Neuron (in vitro differentiated cells): Measurements from ENCODE around the gene ZC3H18.
"Not testable (repeated sequence)": the region's sequence is repeated elsewhere in the genome, so short reads cannot be mapped to it uniquely, and the experiment has no call there.

Experiments
- H2AFZ ChIP-seq: one replicate; pipeline ENCODE4 v1.6.1; 2013; ENCODE audit warnings: low read depth, mild to moderate bottlenecking, inconsistent platforms, low read length, moderate library complexity
- H3K27me3 ChIP-seq: one replicate; pipeline ENCODE4 v1.6.1; 2013; ENCODE audit warnings: low read length; ENCODE audit not compliant: insufficient read depth
- H3K36me3 ChIP-seq: one replicate; pipeline ENCODE4 v1.6.1; 2013; ENCODE audit warnings: low read length; ENCODE audit not compliant: insufficient read depth
- H3K4me1 ChIP-seq: one replicate; pipeline ENCODE4 v1.6.1; 2013; ENCODE audit warnings: low read length; ENCODE audit not compliant: insufficient read depth
- H3K4me3 ChIP-seq: 2 replicates; pipeline ENCODE4 v1.5.1; 2013; ENCODE audit warnings: mild to moderate bottlenecking, low read length, moderate library complexity
- H3K9me3 ChIP-seq: one replicate; pipeline ENCODE4 v1.6.1; 2013; ENCODE audit warnings: low read length

ZC3H18 gene

GRCh38 chr16:88665570-88665969 lies 95.4 kb downstream of the ZC3H18 start:
- Histone ChIP-seq H3K9me3 (no peaks in the 10 kb centered on the region), H3K4me3 (no peak overlapping the region), H2AFZ (no peak overlapping the region), H3K36me3 (peaks cover 10% of the 10 kb centered on the region), H3K4me1 (peaks cover 11% of the 10 kb centered on the region), H3K27me3 (no peaks in the 10 kb centered on the region)

- Histone ChIP-seq H2AFZ (no peak overlapping the region), H3K27me3 (no peaks in the 10 kb centered on the region), H3K4me3 (no peak overlapping the region), H3K9me3 (no peaks in the 10 kb centered on the region), H3K36me3 (peaks cover 10% of the 10 kb centered on the region), H3K4me1 (no peaks in the 10 kb centered on the region)
These were observed 97.3 kb downstream of the ZC3H18 start for GRCh38 chr16:88667461-88667860.

GRCh38 chr16:88669493-88669892 lies 99.3 kb downstream of the ZC3H18 start:
- H2AFZ ChIP-seq, H3K36me3 ChIP-seq, H3K27me3 ChIP-seq, H3K4me1 ChIP-seq, H3K4me3 ChIP-seq, H3K9me3 ChIP-seq: not testable (repeated sequence)

DNA sequence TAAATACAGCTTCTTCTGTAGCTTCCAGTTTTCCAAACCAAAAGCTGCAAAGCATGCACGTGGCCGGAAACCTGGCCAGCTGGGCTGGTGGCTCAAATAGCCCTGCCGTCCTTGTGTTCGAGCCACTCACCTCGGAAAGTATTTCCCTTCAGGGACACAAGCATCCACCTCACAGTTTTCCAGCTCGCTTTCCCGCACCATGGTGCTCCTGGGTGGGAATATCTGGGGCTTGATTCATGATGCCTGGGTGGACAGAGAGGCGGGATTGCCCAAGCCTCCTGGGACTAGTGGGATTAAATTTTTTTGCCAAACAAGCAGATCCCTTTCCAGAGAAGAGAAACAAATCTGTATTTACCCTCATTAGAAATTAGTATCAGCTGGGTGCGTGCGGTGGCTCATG lies 99.8 kb downstream of the ZC3H18 start:
- H3K9me3 ChIP-seq, result no peaks in the 10 kb centered on the region
- H3K27me3 ChIP-seq, result no peaks in the 10 kb centered on the region
- H3K4me1 ChIP-seq, result no peaks in the 10 kb centered on the region
- no peak overlapping the region for H2AFZ ChIP-seq
- peaks cover 10% of the 10 kb centered on the region for H3K36me3 ChIP-seq
- H3K4me3 ChIP-seq, result no peak overlapping the region

DNA sequence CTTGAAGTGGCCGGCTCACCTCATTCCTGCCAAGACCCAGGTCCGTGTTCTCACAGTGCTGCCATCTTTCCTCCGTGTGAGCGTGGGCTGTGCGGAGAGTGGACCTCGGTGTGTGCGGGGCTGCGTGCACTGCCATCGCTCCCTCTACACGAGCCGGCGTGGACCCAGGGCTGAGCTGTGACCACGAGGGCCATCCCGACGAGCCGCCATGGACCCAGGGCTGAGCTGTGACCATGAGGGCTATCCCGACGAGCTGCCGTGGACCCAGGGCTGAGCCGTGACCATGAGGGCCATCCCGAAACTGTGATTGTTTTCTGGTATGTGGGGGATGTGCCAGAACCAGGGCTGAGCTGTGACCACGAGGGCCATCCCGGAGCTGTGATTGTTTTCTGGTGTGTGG lies 101.6 kb downstream of the ZC3H18 start:
- H3K4me3 ChIP-seq, result no peak overlapping the region
- H2AFZ ChIP-seq, result no peak overlapping the region
- H3K27me3 ChIP-seq, result no peaks in the 10 kb centered on the region
- peaks cover 2% of the 10 kb centered on the region for H3K36me3 ChIP-seq
- no peaks in the 10 kb centered on the region for H3K4me1 ChIP-seq
- no peaks in the 10 kb centered on the region for H3K9me3 ChIP-seq

- H3K36me3 ChIP-seq, result peaks cover 2% of the 10 kb centered on the region
- H3K27me3 ChIP-seq, result no peaks in the 10 kb centered on the region
- H3K4me1 ChIP-seq, result no peaks in the 10 kb centered on the region
- no peaks in the 10 kb centered on the region for H3K9me3 ChIP-seq
- no peak overlapping the region for H2AFZ ChIP-seq
- H3K4me3 ChIP-seq, result no peak overlapping the region
These were observed 102.6 kb downstream of the ZC3H18 start for GRCh38 chr16:88672776-88673175.

DNA sequence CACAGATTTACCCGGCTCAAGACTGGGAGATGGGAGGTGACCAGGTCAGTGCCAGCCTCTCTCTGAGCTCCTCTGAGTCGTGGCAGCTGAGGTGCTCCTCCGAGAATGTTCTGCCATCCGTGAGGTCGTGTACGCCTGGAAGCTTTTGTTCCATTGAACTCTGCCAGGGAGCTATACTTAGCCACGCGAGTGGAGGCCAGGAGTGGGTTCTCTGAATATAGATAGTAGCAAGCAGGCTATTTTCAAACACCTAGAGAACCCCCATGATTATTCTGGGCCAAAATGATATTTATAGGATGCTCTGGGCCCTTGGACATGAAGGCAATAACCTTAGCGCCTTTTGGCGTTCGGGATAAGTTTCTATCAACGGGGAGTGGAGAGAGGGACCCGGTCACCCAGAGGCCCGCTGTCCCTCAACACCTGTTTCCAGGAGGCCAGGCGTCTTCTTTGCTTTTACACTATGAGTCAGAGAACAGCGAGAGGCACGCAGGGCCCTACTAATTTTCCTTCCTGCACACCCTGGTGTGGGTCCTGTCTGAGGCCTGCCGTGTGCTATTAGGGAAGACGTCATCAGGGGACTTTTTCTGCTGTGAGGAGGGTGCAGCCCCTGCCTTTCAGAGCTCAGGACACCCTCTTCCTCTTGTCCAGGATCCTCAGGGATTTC lies 103.6 kb downstream of the ZC3H18 start:
- H3K4me1 ChIP-seq, result no peaks in the 10 kb centered on the region
- H3K36me3 ChIP-seq, result no peaks in the 10 kb centered on the region
- H3K27me3 ChIP-seq, result no peaks in the 10 kb centered on the region
- no peak overlapping the region for H2AFZ ChIP-seq
- no peak overlapping the region for H3K4me3 ChIP-seq
- no peaks in the 10 kb centered on the region for H3K9me3 ChIP-seq

- H3K36me3 ChIP-seq, result no peaks in the 10 kb centered on the region
- no peak overlapping the region for H3K4me3 ChIP-seq
- H3K9me3 ChIP-seq, result no peaks in the 10 kb centered on the region
- no peaks in the 10 kb centered on the region for H3K27me3 ChIP-seq
- H3K4me1 ChIP-seq, result peaks cover 2% of the 10 kb centered on the region
- no peak overlapping the region for H2AFZ ChIP-seq
These were observed 106.5 kb downstream of the ZC3H18 start for GRCh38 chr16:88676502-88677242.

DNA sequence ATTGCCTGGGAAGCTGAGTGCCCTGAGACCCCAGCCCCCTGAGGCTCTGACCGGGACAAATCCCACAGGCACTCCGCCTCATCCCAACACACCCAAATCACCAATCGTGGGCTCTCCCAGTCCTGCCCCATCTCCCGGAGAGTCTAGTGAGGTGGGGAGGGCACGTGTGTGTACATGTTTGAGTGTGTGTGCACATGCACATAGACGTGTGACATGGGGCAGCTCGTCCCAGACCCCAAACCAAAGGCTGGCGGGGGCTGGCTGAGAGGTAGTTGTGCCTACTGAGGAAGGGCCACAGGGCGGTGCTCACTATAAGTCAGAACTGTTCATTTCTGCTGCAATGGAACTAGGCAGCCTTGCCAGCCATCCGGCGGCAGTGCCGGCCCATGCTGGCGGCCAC lies 107.5 kb downstream of the ZC3H18 start:
- Histone ChIP-seq H3K36me3 (no peaks in the 10 kb centered on the region), H3K27me3 (no peaks in the 10 kb centered on the region), H3K4me3 (no peak overlapping the region), H3K9me3 (no peaks in the 10 kb centered on the region), H2AFZ (no peak overlapping the region), H3K4me1 (peaks cover 5% of the 10 kb centered on the region)

DNA sequence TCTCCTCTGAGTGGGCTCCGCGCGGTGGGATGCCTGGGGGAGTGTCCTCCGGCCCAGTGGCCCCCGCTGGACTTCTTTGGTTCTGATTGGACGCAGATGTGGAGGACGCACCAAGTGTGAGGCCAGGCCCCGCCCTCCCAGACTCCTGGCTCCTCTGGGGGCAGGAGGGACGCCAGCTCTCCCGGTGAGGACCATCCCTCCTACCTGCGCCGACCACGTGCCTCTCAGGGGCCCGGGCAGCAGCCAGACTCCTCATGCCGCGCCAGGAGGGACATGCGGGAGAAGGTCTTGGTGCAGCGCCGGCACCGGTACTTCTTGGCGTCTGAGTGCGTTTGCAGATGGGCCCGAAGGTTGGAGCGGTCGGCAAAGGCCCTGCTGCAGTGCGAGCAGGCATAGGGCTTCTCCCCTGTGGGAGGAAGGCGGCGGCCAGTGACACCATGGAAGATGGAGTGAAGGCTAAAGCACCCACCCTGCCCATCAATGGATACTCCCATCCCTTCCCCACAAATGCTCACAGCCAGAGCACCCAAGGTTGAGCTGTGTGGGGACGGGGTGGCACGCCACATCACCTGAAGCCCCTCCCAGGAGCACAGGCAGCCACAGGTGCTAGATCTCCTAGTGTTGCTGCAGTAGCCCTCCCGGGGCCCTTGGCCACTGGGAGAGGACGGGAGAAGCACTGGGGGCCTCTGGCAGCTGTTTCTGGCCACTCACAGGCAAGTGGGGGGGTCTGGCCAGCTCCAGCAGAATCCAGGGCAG lies 108.2 kb downstream of the ZC3H18 start:
- no peak overlapping the region for H3K4me3 ChIP-seq
- no peaks in the 10 kb centered on the region for H3K9me3 ChIP-seq
- H2AFZ ChIP-seq, result no peak overlapping the region
- no peaks in the 10 kb centered on the region for H3K36me3 ChIP-seq
- peaks cover 5% of the 10 kb centered on the region for H3K4me1 ChIP-seq
- H3K27me3 ChIP-seq, result no peaks in the 10 kb centered on the region

GRCh38 chr16:88680554-88681083 lies 110.4 kb downstream of the ZC3H18 start:
- H3K4me1 ChIP-seq, result peaks cover 5% of the 10 kb centered on the region
- H3K27me3 ChIP-seq, result peaks cover 19% of the 10 kb centered on the region
- no peak overlapping the region for H2AFZ ChIP-seq
- H3K9me3 ChIP-seq, result no peaks in the 10 kb centered on the region
- no peaks in the 10 kb centered on the region for H3K36me3 ChIP-seq
- no peak overlapping the region for H3K4me3 ChIP-seq

GRCh38 chr16:88681084-88681680 lies 111.0 kb downstream of the ZC3H18 start:
- peaks cover 11% of the 10 kb centered on the region for H3K4me1 ChIP-seq
- H2AFZ ChIP-seq, result no peak overlapping the region
- H3K36me3 ChIP-seq, result no peaks in the 10 kb centered on the region
- no peak overlapping the region for H3K4me3 ChIP-seq
- peaks cover 19% of the 10 kb centered on the region for H3K27me3 ChIP-seq
- H3K9me3 ChIP-seq, result no peaks in the 10 kb centered on the region
